Central memory CD8-positive, alpha-beta T cell (primary cell): ENCODE data around the gene ZNF446.
"Not testable (repeated sequence)": the region's sequence is repeated elsewhere in the genome, so short reads cannot be mapped to it uniquely, and the experiment has no call there.

Experiments
- ATAC-seq: fragments of 150-1000 bp; cut with Tn5 transposase; replicated peaks from 2 replicates; pipeline ENCODE4 v1.10.0; 2022; ENCODE audit warnings: mild to moderate bottlenecking, moderate FRiP score, moderate number of reproducible peaks; ENCODE audit not compliant: poor library complexity, severe bottlenecking; ENCODE audit errors: extremely low read depth
- DNase-seq, 2 donors: peaks; one replicate each; pipeline ENCODE4 v3.0.0; 2021; ENCODE audit warnings: low spot score in 2 of 2
- H3K27ac Mint-ChIP-seq: one replicate; pipeline ENCODE4 v1.8.0; 2022; ENCODE audit warnings: low read depth, mild to moderate bottlenecking, moderate library complexity, mixed read lengths
- H3K27me3 Mint-ChIP-seq: one replicate; pipeline ENCODE4 v1.8.0; 2022; ENCODE audit warnings: mixed read lengths
- H3K36me3 Mint-ChIP-seq: one replicate; pipeline ENCODE4 v1.8.0; 2022; ENCODE audit warnings: mild to moderate bottlenecking, moderate library complexity, mixed read lengths; ENCODE audit not compliant: insufficient read depth
- H3K4me1 Mint-ChIP-seq: one replicate; pipeline ENCODE4 v1.8.0; 2022; ENCODE audit warnings: mixed read lengths
- H3K4me3 Mint-ChIP-seq: one replicate; pipeline ENCODE4 v1.8.0; 2022; ENCODE audit warnings: mild to moderate bottlenecking, moderate library complexity, mixed read lengths
- H3K9me3 Mint-ChIP-seq: one replicate; pipeline ENCODE4 v1.8.0; 2022; ENCODE audit warnings: mixed read lengths

Gene ZNF446

DNA sequence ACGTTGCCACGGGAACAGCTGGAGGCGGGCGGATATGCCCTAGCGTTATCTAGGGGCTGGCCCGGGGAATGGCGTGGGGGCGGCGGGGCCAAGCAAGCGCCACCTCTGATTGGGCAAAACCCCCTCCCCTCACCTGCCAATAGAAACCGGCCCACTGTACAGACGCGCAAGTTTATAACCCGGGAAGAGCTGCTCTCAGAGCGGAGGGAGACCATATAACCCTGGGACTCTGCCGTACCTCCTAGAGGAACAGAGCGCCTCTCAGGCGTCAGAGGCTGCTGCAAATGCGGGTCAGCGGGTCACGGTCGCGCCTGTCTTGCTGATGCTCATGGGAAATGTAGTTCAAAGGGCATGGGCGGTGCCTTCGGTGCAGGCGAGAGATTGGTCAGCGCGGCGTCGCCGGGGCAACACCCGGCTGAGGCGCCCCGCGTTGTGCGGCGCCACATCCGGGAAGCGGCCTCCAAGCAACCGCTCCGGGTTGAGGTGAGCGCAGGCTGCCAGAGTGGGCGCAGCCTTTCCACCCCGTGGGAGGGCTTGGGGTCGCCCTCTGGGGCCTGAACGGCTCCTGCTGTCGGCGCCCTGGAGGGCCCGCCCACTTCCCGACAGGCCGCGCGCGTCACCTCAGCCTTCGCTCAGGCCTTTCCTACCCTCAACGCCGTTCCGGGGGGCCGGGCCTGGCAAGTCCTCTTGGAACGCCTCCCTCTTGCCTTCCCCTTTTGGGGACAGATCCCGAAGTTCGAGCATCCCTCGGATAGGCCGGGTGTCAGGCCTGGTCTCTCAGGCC lies at the start of gene ZNF446:
ZNF446 (plus strand) TSS at position 639 of the 784 bp plus-strand sequence. CDS start 867 bp downstream, outside the sequence.
- DNase-seq (peak; percentile 89 to 96), ATAC-seq (peak; percentile 90)
- H3K4me1 Mint-ChIP-seq: peaks cover 8% of the 10 kb centered on the region
- H3K4me3 Mint-ChIP-seq: peak within 1 kb of the TSS; percentile 77
- peak within 1 kb of the TSS; percentile 91 for H3K27ac Mint-ChIP-seq
- H3K36me3 Mint-ChIP-seq: peaks cover 23% of the 10 kb centered on the region
- H3K9me3 Mint-ChIP-seq: no peaks in the 10 kb centered on the region
- no peaks in the 10 kb centered on the region for H3K27me3 Mint-ChIP-seq

DNA sequence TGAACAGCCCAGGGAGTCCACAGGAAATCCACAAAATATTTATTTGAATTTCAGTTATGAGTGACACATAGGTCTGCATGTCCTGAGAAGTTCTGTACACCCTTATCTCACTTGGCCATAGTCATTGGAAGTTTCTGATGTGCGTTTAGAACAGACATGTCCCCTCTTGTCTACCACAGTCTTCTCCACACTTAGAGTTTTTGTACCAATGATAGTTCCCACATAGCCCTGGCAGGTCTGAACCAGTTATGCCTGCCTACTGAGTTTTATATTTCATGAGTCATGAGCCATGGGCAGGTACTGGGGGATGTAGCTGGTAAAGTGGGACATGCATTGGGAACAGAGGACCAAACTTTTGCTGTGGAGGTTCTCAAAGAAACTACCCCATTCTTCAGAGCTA lies 47.5 kb upstream of the ZNF446 start:
- H3K9me3 Mint-ChIP-seq: peaks cover 4% of the 10 kb centered on the region
- no peaks in the 10 kb centered on the region for H3K36me3 Mint-ChIP-seq
- ATAC-seq (no peak), DNase-seq (no peak)
- H3K27me3 Mint-ChIP-seq: no peaks in the 10 kb centered on the region
- H3K4me1 Mint-ChIP-seq: no peaks in the 10 kb centered on the region
- H3K27ac Mint-ChIP-seq: no peak overlapping the region
- H3K4me3 Mint-ChIP-seq: no peak overlapping the region

DNA sequence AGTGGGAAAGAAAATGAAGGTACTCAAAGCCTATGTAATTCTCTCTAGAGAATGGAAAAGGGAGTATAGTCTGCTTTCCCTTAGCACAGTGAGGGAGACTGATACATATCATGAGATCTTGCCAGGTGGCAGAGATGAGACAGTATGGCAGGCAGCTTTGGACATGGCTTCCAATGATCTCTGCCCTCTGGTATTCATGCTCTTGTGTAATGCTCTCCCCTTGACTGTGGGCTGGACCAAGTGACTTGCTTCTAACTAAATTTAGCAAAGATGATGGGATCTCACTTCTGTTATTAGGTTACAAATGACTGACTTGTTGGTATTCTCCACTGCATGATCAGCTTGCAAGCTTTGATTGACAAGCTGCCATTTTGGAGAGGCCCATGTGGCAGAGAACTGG lies 46.4 kb upstream of the ZNF446 start:
- ATAC-seq (no peak), DNase-seq (no peak)
- no peak overlapping the region for H3K4me3 Mint-ChIP-seq
- H3K36me3 Mint-ChIP-seq: no peaks in the 10 kb centered on the region
- no peak overlapping the region for H3K27ac Mint-ChIP-seq
- peaks cover 4% of the 10 kb centered on the region for H3K9me3 Mint-ChIP-seq
- H3K27me3 Mint-ChIP-seq: no peaks in the 10 kb centered on the region
- no peaks in the 10 kb centered on the region for H3K4me1 Mint-ChIP-seq

DNA sequence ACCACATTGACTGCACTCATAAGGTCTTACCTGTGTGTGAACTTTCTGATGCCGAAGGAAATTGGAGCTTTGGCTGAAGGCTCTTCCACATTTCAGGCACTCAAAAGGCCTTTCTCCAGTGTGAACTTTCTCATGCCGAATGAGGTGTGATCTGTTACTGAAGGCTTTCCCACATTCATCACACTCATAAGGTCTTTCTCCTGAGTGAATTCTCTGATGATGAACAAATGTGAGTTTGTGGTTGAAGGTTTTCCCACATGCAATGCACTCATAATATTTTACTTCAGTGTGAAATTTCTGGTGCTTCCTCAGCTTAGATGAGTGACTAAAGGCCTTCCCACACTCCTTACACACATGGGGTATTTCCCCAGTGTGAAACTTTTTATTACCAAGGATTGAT lies 41.9 kb upstream of the ZNF446 start:
- H3K9me3 Mint-ChIP-seq: peaks cover 20% of the 10 kb centered on the region
- no peak overlapping the region for H3K4me3 Mint-ChIP-seq
- no peak overlapping the region for H3K27ac Mint-ChIP-seq

DNA sequence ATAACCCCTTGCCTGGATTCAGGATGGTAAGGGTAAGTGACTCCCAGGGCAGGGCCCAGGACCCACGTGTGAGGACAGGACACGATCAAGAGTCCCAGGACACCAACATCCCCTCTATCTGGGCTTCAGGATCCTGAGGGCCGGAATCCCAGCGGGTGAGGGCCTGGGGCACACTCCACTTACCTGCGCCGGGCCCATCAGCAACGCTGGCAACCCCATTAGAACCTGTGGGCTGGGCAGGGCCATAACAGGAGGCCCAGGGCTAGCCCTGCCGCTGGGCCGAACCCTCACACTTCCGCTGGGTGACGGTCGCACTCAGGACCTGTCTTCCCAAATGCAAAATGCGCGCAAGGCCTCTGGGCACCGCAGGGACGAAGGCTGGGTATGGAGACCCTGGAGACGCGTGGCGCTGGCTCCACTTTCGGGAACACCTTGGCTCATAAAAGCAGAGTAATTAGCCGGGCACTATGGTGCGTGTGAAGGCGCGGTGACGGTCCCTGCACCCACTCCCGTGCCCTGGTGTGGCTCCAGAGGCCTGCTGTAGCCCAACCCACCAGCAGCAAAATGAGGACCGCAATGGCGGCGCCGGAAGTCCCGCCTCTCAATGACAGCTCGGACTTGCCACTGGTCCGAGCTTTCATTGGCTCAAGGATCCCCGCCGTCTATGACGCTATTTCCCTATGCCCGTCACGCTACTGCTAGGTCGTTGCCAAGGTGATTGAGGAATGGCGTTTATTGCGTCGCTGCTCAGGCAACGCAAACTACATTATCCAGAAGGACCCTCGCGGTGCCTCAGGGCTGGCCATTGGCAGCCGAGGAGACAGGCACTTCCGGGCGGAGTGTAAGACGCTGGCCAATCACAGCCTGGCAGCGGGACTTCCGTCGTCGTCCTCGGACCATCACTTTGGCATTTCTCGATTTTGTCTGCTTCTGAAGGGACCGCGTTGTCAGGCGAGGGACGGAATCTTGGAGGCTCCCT lies 36.3 kb upstream of the ZNF446 start, which contains the start of gene ZNF132:
ZNF132 (minus strand) TSS at position 578 of the 979 bp plus-strand sequence; CDS start at position 246, 332 bp downstream.
- peaks cover 10% of the 10 kb centered on the region for H3K27me3 Mint-ChIP-seq
- peaks cover 19% of the 10 kb centered on the region for H3K9me3 Mint-ChIP-seq
- peak; percentile 99 for ATAC-seq
- peak within 1 kb of the TSS; percentile 97 for H3K27ac Mint-ChIP-seq
- DNase-seq: peak; percentile 73 to 95
- peaks cover 21% of the 10 kb centered on the region for H3K36me3 Mint-ChIP-seq
- peak within 1 kb of the TSS; percentile 94 for H3K4me3 Mint-ChIP-seq
- peaks cover 27% of the 10 kb centered on the region for H3K4me1 Mint-ChIP-seq

More for the DNA sequence above, 41.9 kb upstream of the ZNF446 start:
- peaks cover 13% of the 10 kb centered on the region for H3K4me1 Mint-ChIP-seq
- peaks cover 14% of the 10 kb centered on the region for H3K36me3 Mint-ChIP-seq
- no peaks in the 10 kb centered on the region for H3K27me3 Mint-ChIP-seq
- ATAC-seq (no peak), DNase-seq (no peak)

DNA sequence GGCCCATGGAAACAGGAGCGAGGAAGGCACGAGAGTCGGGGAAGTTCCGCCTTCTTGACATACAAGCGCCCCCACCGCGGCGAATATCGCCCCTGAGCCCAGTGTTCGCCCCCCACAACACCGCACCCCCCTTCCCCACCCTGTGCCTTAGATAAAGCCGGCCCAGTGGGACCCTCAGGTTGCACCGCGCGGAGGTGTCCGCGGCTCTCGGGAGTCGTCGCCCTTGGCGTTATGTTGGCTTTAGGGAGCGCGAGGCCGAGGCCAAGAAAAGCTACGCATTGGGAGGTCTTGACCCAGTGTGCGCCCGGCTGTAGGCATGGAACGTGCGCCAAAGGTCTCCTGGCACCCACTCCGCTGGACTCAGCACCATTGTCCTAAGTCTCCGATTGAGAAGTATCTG lies 35.6 kb upstream of the ZNF446 start:
- Mint-ChIP-seq H3K27me3 (peaks cover 10% of the 10 kb centered on the region), H3K4me1 (peaks cover 27% of the 10 kb centered on the region), H3K4me3 (peak overlapping the region; percentile 94), H3K27ac (peak overlapping the region; percentile 97), H3K9me3 (peaks cover 19% of the 10 kb centered on the region), H3K36me3 (peaks cover 15% of the 10 kb centered on the region)
- DNase-seq (no peak), ATAC-seq (no peak)

DNA sequence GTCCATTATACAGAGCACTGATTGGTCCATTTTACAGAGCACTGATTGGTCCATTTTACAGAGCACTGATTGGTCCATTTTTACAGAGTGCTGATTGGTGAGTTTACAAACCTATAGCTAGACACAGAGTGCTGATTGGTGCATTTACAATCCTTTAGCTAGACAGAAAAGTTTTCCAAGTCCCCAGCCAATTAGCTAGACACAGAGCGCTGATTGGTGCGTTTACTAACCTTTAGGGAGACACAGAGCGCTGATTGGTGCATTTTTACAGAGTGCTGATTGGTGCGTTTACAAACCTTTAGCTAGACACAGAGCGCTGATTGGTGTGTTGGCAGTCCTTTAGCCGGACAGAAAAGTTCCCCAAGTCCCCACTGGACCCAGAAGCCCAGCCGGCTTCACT lies 33.2 kb upstream of the ZNF446 start:
- H3K4me3 Mint-ChIP-seq, ATAC-seq, DNase-seq, H3K27ac Mint-ChIP-seq: not testable (repeated sequence)
- Mint-ChIP-seq H3K36me3 (peaks cover 10% of the 10 kb centered on the region), H3K4me1 (peaks cover 21% of the 10 kb centered on the region), H3K27me3 (peaks cover 28% of the 10 kb centered on the region), H3K9me3 (peaks cover 14% of the 10 kb centered on the region)

DNA sequence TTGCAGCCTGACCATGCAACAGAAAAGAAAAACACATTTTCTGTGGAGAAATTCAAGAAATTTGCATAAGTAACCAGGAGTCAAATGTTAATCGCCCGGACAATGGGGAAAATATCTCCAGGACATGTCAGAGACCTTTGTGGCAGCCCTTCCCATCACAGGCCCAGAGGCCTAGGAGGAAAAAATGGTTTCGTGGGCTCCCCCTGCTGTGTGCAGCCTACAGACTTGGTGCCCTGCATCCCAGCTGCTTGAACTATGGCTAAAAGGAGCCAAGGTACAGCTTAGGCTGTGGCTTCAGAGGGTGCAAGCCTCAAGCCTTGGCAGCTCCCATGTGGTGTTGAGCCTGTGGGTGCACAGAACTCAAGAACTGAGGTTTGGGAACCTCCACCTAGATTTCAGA lies 27.3 kb upstream of the ZNF446 start:
- H3K27ac Mint-ChIP-seq, H3K4me3 Mint-ChIP-seq, H3K9me3 Mint-ChIP-seq, H3K36me3 Mint-ChIP-seq, ATAC-seq, DNase-seq: not testable (repeated sequence)
- Mint-ChIP-seq H3K4me1 (peaks cover 28% of the 10 kb centered on the region), H3K27me3 (peaks cover 42% of the 10 kb centered on the region)

DNA sequence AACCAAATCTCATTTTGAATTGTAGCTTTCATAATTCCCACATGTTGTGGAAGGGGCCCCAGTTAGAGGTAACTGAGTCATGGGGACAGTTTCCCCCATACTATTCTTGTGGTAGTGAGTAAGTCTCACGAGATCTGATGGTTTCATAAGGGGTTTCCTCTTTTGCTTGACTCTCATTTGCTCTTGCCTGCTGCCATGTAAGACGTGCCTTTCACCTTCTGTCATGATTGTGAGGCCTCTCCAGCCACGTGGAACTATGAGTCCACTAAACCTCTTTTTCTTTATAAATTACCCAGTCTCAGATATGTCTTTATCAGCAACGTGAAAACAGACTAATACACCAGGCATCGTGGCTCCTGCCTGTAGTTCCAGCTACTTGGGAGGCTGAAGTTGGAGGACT lies 26.2 kb upstream of the ZNF446 start:
- DNase-seq, H3K9me3 Mint-ChIP-seq, ATAC-seq, H3K36me3 Mint-ChIP-seq: not testable (repeated sequence)
- Mint-ChIP-seq H3K4me1 (peaks cover 33% of the 10 kb centered on the region), H3K4me3 (peak overlapping the region; percentile 47), H3K27ac (peak overlapping the region; percentile 54), H3K27me3 (peaks cover 35% of the 10 kb centered on the region)

DNA sequence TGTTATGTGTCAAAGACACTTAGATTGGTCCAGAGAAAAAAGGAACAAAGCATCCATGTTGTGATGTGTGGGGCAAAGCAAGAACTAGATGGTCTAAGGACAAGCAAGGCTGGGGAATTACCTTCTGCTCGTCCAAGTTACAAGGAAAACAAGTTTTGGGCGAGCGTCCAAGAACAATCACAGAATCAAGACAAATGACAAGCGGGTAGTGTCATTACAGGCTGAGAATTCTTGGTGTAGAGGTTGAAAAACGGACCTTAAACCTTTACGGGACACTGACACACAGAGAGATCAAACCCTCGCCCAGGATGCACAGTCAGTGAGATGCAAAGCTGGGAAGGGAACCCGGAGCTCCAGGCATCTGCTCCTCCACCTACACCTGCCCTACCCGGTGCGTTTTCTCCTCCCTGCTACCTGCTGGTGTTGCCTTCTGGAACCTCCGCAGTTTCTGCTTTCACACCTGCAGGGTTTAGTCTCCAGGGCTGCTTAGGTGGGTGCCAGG lies 25.2 kb upstream of the ZNF446 start:
- Mint-ChIP-seq H3K9me3 (peaks cover 8% of the 10 kb centered on the region), H3K27me3 (peaks cover 35% of the 10 kb centered on the region), H3K27ac (peak overlapping the region; percentile 85), H3K4me3 (peak overlapping the region; percentile 82), H3K4me1 (peaks cover 33% of the 10 kb centered on the region), H3K36me3 (peaks cover 10% of the 10 kb centered on the region)
- DNase-seq (no peak), ATAC-seq (peak; percentile 8)

DNA sequence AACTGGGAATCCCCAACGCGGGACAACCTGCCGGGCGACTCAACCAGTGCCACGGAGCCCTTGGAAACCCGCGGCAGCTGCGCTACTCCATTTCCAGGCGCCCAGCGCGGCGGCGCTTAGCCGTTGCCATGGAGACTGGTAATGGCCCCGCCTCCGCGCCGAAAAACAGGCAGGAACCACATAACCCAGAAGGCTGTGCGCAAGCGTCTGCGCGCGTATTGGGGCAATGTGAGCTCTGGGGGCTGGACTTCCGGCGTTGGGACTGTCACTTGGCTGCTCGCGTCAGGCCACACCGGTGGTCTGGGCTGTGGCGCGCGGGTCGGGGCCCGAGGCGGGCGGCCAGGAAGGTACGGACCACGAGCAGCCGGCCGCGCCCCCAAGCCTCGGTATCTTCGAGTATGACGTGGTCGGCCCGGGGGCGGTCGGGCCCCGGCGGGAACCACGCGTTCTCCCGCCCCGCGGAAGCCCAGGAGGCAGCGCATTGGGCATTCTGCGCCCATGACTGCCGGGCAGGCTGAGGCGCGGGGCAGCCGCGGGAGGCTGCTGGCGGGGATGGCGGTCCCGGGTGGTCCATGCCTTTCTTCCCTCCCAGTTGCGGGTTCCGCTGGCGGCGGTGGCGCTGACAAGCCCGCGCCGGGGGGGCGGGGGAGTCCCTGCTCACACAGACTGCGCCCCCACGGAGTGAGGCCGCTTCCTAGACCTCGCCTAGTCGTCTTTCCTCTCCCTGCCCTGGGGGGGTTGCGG lies 24.6 kb upstream of the ZNF446 start, which contains the start of gene ZNF324B:
ZNF324B (plus strand) TSS at position 265 of the 744 bp plus-strand sequence. CDS start 2,080 bp downstream, outside the sequence.
- peak; percentile 99 for ATAC-seq
- Mint-ChIP-seq H3K4me3 (peak within 1 kb of the TSS; percentile 82), H3K36me3 (peaks cover 10% of the 10 kb centered on the region), H3K27me3 (peaks cover 32% of the 10 kb centered on the region), H3K9me3 (peaks cover 8% of the 10 kb centered on the region), H3K27ac (peak within 1 kb of the TSS; percentile 85), H3K4me1 (peaks cover 33% of the 10 kb centered on the region)
- peak; percentile 90 to 95 for DNase-seq
